Astrocyte (in vitro differentiated cells and primary cell): ENCODE measurements around the gene GDF7. TPM values are rescaled to one million over a fixed set of nuclear protein-coding genes. Genes with fewer than 3 reads are reported as not detected.

ENCODE experiments used
- DNase-seq: peaks from one replicate; pipeline ENCODE4 v3.0.0-alpha.2; 2010; ENCODE audit warnings: low read depth
- FAIRE-seq: peaks from 2 replicates; lab custom pipeline; 2011; peaks lifted over from hg19 to GRCh38; lab: Jason Lieb, UNC
- H2AFZ ChIP-seq: 2 replicates; pipeline ENCODE4 v1.6.0; 2012; ENCODE audit warnings: low read depth, low read length, inconsistent platforms
- H3K27ac ChIP-seq: 2 replicates; pipeline ENCODE4 v1.5.1; 2011; ENCODE audit warnings: low read depth, low read length, inconsistent platforms
- H3K27me3 ChIP-seq: 2 replicates; pipeline ENCODE4 v1.6.0; 2011; ENCODE audit warnings: low read length, inconsistent platforms; ENCODE audit not compliant: insufficient read depth
- H3K36me3 ChIP-seq: 2 replicates; pipeline ENCODE4 v1.5.1; 2011; ENCODE audit warnings: low read length, inconsistent platforms; ENCODE audit not compliant: insufficient read depth
- H3K4me1 ChIP-seq: 2 replicates; pipeline ENCODE4 v1.5.1; 2011; ENCODE audit warnings: low read length, inconsistent platforms; ENCODE audit not compliant: insufficient read depth
- H3K4me2 ChIP-seq: 2 replicates; pipeline ENCODE4 v1.6.0; 2012; ENCODE audit warnings: low read length, inconsistent platforms
- H3K4me3 ChIP-seq: 2 replicates; pipeline ENCODE4 v1.5.1; 2011; ENCODE audit warnings: low read depth, mild to moderate bottlenecking, low read length, inconsistent platforms; ENCODE audit not compliant: insufficient read depth
- H3K79me2 ChIP-seq: 2 replicates; pipeline ENCODE4 v1.6.0; 2012; ENCODE audit warnings: mild to moderate bottlenecking, low read length, inconsistent platforms; ENCODE audit not compliant: insufficient read depth
- H3K9ac ChIP-seq: 2 replicates; pipeline ENCODE4 v1.6.0; 2012; ENCODE audit warnings: mild to moderate bottlenecking, low read length, inconsistent platforms
- H3K9me3 ChIP-seq: 2 replicates; pipeline ENCODE4 v1.5.1; 2012; ENCODE audit warnings: low read depth, mild to moderate bottlenecking, low read length, inconsistent platforms; ENCODE audit not compliant: insufficient read depth
- H4K20me1 ChIP-seq: 2 replicates; pipeline ENCODE4 v1.6.0; 2012; ENCODE audit warnings: low read length, inconsistent platforms; ENCODE audit not compliant: insufficient read depth
- H3K27ac Mint-ChIP-seq: one replicate; pipeline ENCODE4 v1.8.0; 2021; ENCODE audit warnings: mild to moderate bottlenecking, mixed read lengths; ENCODE audit not compliant: unreplicated experiment
- H3K27me3 Mint-ChIP-seq: one replicate; pipeline ENCODE4 v1.8.0; 2021; ENCODE audit warnings: low read depth, mixed read lengths; ENCODE audit not compliant: unreplicated experiment
- H3K36me3 Mint-ChIP-seq: one replicate; pipeline ENCODE4 v1.8.0; 2021; ENCODE audit warnings: low read depth, mixed read lengths; ENCODE audit not compliant: unreplicated experiment
- H3K4me1 Mint-ChIP-seq: one replicate; pipeline ENCODE4 v1.8.0; 2021; ENCODE audit warnings: low read depth, mixed read lengths; ENCODE audit not compliant: unreplicated experiment
- H3K4me3 Mint-ChIP-seq: one replicate; pipeline ENCODE4 v1.8.0; 2021; ENCODE audit warnings: mild to moderate bottlenecking, moderate library complexity, mixed read lengths; ENCODE audit not compliant: unreplicated experiment
- H3K9me3 Mint-ChIP-seq: one replicate; pipeline ENCODE4 v1.8.0; 2021; ENCODE audit warnings: mild to moderate bottlenecking, mixed read lengths; ENCODE audit not compliant: unreplicated experiment
- EZH2 ChIP-seq: IDR thresholded peaks from 2 replicates; pipeline ENCODE4 v1.6.1; 2012; ENCODE audit warnings: mild to moderate bottlenecking, low read length, inconsistent platforms; ENCODE audit not compliant: insufficient read depth
- total RNA-seq: library from RNA; stranded (reverse); gene quantifications from 2 replicates; pipeline ENCODE4 v1.2.1, GENCODE V29; 2021
- TF ChIP-seq, protein P1 (sequence below): IDR thresholded peaks from 2 replicates; pipeline ENCODE4 v1.5.1; 2011; ENCODE audit warnings: low read depth, mild to moderate bottlenecking, inconsistent platforms, low read length, moderate library complexity; ENCODE audit not compliant: insufficient read depth

The GDF7 gene
- total RNA-seq, 1 donor from 2014 or later, result 1.9 TPM

DNA sequence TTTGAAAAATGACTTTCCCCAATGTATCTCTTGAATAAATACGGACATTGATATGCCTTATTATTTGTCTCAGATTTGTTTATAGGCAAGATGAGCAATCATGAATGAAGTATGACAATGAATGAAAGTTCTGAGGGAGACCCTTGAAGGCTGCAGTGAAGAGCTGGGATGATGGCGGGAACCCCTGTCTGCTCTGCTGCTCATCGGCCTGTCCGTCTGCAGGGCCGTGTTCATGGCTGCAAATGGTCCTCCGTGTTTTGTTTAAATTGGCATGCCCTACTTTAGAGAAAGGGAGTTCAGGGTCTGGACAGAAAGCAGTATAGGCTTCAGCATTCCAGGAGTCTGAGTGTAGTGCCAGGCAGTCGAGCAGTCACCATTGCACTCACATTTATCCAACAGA, 14.8 kb upstream of the GDF7 start:
- H3K9me3 ChIP-seq, result no peaks in the 10 kb centered on the region
- peaks cover 13% of the 10 kb centered on the region for H3K4me1 ChIP-seq
- H3K4me3 ChIP-seq, result no peak overlapping the region
- no peaks in the 10 kb centered on the region for H4K20me1 ChIP-seq
- H2AFZ ChIP-seq, result no peak overlapping the region
- Mint-ChIP-seq H3K4me1 (peaks cover 26% of the 10 kb centered on the region), H3K9me3 (no peaks in the 10 kb centered on the region), H3K27ac (no peak overlapping the region), H3K27me3 (peaks cover 10% of the 10 kb centered on the region), H3K36me3 (peaks cover 3% of the 10 kb centered on the region), H3K4me3 (peak overlapping the region; percentile 75)
- no peak for DNase-seq
- FAIRE-seq, result no peak
- H3K79me2 ChIP-seq, result peaks cover 16% of the 10 kb centered on the region
- H3K4me2 ChIP-seq, result peak overlapping the region; percentile 92
- TF ChIP-seq EZH2, result no peak
- TF ChIP-seq, protein P1, sequence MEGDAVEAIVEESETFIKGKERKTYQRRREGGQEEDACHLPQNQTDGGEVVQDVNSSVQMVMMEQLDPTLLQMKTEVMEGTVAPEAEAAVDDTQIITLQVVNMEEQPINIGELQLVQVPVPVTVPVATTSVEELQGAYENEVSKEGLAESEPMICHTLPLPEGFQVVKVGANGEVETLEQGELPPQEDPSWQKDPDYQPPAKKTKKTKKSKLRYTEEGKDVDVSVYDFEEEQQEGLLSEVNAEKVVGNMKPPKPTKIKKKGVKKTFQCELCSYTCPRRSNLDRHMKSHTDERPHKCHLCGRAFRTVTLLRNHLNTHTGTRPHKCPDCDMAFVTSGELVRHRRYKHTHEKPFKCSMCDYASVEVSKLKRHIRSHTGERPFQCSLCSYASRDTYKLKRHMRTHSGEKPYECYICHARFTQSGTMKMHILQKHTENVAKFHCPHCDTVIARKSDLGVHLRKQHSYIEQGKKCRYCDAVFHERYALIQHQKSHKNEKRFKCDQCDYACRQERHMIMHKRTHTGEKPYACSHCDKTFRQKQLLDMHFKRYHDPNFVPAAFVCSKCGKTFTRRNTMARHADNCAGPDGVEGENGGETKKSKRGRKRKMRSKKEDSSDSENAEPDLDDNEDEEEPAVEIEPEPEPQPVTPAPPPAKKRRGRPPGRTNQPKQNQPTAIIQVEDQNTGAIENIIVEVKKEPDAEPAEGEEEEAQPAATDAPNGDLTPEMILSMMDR, result no peak
- H3K27me3 ChIP-seq, result peaks cover 24% of the 10 kb centered on the region
- no peak overlapping the region for H3K9ac ChIP-seq
- no peaks in the 10 kb centered on the region for H3K36me3 ChIP-seq
- no peak overlapping the region for H3K27ac ChIP-seq

DNA sequence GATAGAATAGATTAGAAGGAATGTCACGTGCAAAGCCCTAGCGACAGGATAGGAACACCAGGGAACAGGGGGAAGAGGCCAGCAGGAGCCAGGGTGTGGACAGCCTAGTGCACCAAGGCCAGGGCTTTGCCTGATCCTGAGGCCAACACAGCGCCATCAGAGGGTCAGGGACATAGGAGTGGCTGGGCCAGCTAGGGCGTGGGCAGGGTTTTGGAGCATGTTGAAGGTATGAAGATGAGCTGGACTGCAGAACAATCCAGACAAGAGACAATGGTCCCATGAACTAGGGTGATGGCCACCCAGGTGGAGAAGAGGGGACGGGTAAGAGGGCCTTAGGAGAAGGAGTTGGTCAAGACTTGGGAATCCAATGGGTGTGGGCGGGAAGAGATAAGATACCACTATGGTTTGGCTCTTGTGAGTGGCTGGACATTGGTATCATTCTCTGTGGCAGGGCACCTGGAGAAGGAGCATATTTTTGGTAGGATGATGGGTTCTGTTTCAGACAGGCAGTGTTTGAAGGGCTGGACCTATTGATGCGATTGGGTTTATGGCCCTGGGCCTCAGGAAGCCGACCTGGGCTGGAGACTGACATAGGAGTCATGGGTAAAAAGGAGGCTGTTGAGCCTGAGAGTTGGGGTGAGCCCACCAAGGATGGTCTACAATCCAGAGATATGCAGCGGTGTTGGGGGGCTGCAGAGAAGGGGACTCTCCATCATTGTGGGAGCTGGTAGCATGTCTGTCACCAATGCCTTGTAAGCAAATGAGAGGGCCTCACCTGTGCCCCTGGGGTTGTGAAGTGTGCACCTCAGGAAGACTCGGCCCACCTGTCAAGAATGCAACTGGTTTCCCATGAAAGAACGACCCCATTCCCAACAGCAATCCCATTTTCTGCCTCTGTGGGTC, 14.0 kb upstream of the GDF7 start:
- H3K27me3 ChIP-seq, result peaks cover 29% of the 10 kb centered on the region
- no peaks in the 10 kb centered on the region for H3K9me3 ChIP-seq
- H3K79me2 ChIP-seq, result peaks cover 16% of the 10 kb centered on the region
- FAIRE-seq (no peak), DNase-seq (no peak)
- no peaks in the 10 kb centered on the region for H3K9me3 Mint-ChIP-seq
- H3K27me3 Mint-ChIP-seq, result peaks cover 18% of the 10 kb centered on the region
- H3K27ac Mint-ChIP-seq, result no peak overlapping the region
- peaks cover 26% of the 10 kb centered on the region for H3K4me1 Mint-ChIP-seq
- peaks cover 3% of the 10 kb centered on the region for H3K36me3 Mint-ChIP-seq
- H3K4me3 ChIP-seq, result no peak overlapping the region
- H2AFZ ChIP-seq, result no peak overlapping the region
- H4K20me1 ChIP-seq, result no peaks in the 10 kb centered on the region
- H3K9ac ChIP-seq, result no peak overlapping the region
- H3K27ac ChIP-seq, result no peak overlapping the region
- H3K4me1 ChIP-seq, result peaks cover 13% of the 10 kb centered on the region
- H3K4me3 Mint-ChIP-seq, result no peak overlapping the region
- no peaks in the 10 kb centered on the region for H3K36me3 ChIP-seq
- no peak overlapping the region for H3K4me2 ChIP-seq
- no peak for TF ChIP-seq EZH2
- TF ChIP-seq, protein P1, result no peak
